ENCODE measurements around the gene CDC73.

The CDC73 gene

GRCh38 chr1:193201021-193201420, 79.2 kb downstream of the CDC73 start:
- peaks cover 16% of the 10 kb centered on the region for H3K79me2 ChIP-seq (ENCODE audit: control insufficient read depth, low read length)

GRCh38 chr1:193210996-193211395, 89.2 kb downstream of the CDC73 start:
- H3K4me2 ChIP-seq (ENCODE audit: low read length): no peak overlapping the region

More at GRCh38 chr1:193201021-193201420, 79.2 kb downstream of the CDC73 start:
- Histone ChIP-seq H4K20me1 (ENCODE audit: control insufficient read depth, insufficient read depth, low read depth, low read length) (no peaks in the 10 kb centered on the region), H3K27me3 (ENCODE audit: control insufficient read depth, low read length) (no peaks in the 10 kb centered on the region), H3K4me3 (ENCODE audit: low read length) (no peak overlapping the region), H3F3A (ENCODE audit: control insufficient read depth, insufficient read depth) (no peaks in the 10 kb centered on the region), H3K27ac (ENCODE audit: low read depth, low read length) (no peak overlapping the region), H3K36me3 (ENCODE audit: control insufficient read depth, low read length) (peaks cover 15% of the 10 kb centered on the region), H3K4me2 (ENCODE audit: low read length) (no peak overlapping the region), H3K4me1 (ENCODE audit: control insufficient read depth, low read length) (no peaks in the 10 kb centered on the region), H3K9me3 (ENCODE audit: control insufficient read depth, insufficient read depth, low read length) (peaks cover under 1% of the 10 kb centered on the region; the same call in 1 of the 2 replicates), H3K9me2 (replicated peaks; ENCODE audit: control insufficient read depth, low read length) (no peaks in the 10 kb centered on the region)
- TF ChIP-seq CTCF (IDR thresholded peaks at IDR 0.05; ENCODE audit: low read depth, low read length, poor library complexity, severe bottlenecking) (no peak), EZH2phosphoT487 (IDR thresholded peaks at IDR 0.05; ENCODE audit: borderline replicate concordance, low read length) (no peak)

GRCh38 chr1:193211539-193211938, 89.7 kb downstream of the CDC73 start:
- H3K9me3 ChIP-seq (ENCODE audit: control insufficient read depth, insufficient read depth, low read length): no peaks in the 10 kb centered on the region
- H4K20me1 ChIP-seq (ENCODE audit: control insufficient read depth, insufficient read depth, low read depth, low read length): no peaks in the 10 kb centered on the region
- no peak overlapping the region for H3K4me2 ChIP-seq (ENCODE audit: low read length)
- H3K4me3 ChIP-seq (ENCODE audit: low read length): no peak overlapping the region
- H3K9me2 ChIP-seq (replicated peaks; ENCODE audit: control insufficient read depth, low read length): no peaks in the 10 kb centered on the region
- peaks cover 61% of the 10 kb centered on the region for H3K36me3 ChIP-seq (ENCODE audit: control insufficient read depth, low read length)
- no peaks in the 10 kb centered on the region for H3K79me2 ChIP-seq (ENCODE audit: control insufficient read depth, low read length)
- H3K27me3 ChIP-seq (ENCODE audit: control insufficient read depth, low read length): no peaks in the 10 kb centered on the region
- TF ChIP-seq CTCF (IDR thresholded peaks at IDR 0.05; ENCODE audit: low read depth, low read length, poor library complexity, severe bottlenecking): no peak
- TF ChIP-seq EZH2phosphoT487 (IDR thresholded peaks at IDR 0.05; ENCODE audit: borderline replicate concordance, low read length): no peak
- H3K27ac ChIP-seq (ENCODE audit: low read depth, low read length): no peak overlapping the region
- no peaks in the 10 kb centered on the region for H3K4me1 ChIP-seq (ENCODE audit: control insufficient read depth, low read length)
- H3F3A ChIP-seq (ENCODE audit: control insufficient read depth, insufficient read depth): no peaks in the 10 kb centered on the region

More at GRCh38 chr1:193210996-193211395, 89.2 kb downstream of the CDC73 start:
- Histone ChIP-seq H3K79me2 (ENCODE audit: control insufficient read depth, low read length) (no peaks in the 10 kb centered on the region), H3K27me3 (ENCODE audit: control insufficient read depth, low read length) (no peaks in the 10 kb centered on the region), H3K9me2 (replicated peaks; ENCODE audit: control insufficient read depth, low read length) (no peaks in the 10 kb centered on the region), H4K20me1 (ENCODE audit: control insufficient read depth, insufficient read depth, low read depth, low read length) (no peaks in the 10 kb centered on the region), H3K4me1 (ENCODE audit: control insufficient read depth, low read length) (no peaks in the 10 kb centered on the region), H3K27ac (ENCODE audit: low read depth, low read length) (no peak overlapping the region), H3K36me3 (ENCODE audit: control insufficient read depth, low read length) (peaks cover 62% of the 10 kb centered on the region), H3K9me3 (ENCODE audit: control insufficient read depth, insufficient read depth, low read length) (peaks cover 3% of the 10 kb centered on the region; the same call in 1 of the 2 replicates), H3K4me3 (ENCODE audit: low read length) (no peak overlapping the region), H3F3A (ENCODE audit: control insufficient read depth, insufficient read depth) (no peaks in the 10 kb centered on the region)
- TF ChIP-seq EZH2phosphoT487 (IDR thresholded peaks at IDR 0.05; ENCODE audit: borderline replicate concordance, low read length): no peak
- no peak for TF ChIP-seq CTCF (IDR thresholded peaks at IDR 0.05; ENCODE audit: low read depth, low read length, poor library complexity, severe bottlenecking)
